Fibroblast of mammary gland (primary cell): ENCODE measurements around the gene TENT4A.

Experiments used
- DNase-seq: peaks from one replicate; pipeline ENCODE4 v3.0.0-alpha.2; 2010; ENCODE audit warnings: low read depth
- H3K4me3 ChIP-seq: 2 replicates; pipeline ENCODE4 v1.5.1; 2011; ENCODE audit warnings: low read depth, mild to moderate bottlenecking, low read length, moderate library complexity; ENCODE audit not compliant: control insufficient read depth
- TF ChIP-seq, protein P1 (sequence below): conservative IDR thresholded peaks from 2 replicates; pipeline ENCODE4 v1.5.1; 2011; ENCODE audit warnings: low read depth, low read length, inconsistent platforms; ENCODE audit not compliant: control insufficient read depth, insufficient read depth

TENT4A gene

DNA sequence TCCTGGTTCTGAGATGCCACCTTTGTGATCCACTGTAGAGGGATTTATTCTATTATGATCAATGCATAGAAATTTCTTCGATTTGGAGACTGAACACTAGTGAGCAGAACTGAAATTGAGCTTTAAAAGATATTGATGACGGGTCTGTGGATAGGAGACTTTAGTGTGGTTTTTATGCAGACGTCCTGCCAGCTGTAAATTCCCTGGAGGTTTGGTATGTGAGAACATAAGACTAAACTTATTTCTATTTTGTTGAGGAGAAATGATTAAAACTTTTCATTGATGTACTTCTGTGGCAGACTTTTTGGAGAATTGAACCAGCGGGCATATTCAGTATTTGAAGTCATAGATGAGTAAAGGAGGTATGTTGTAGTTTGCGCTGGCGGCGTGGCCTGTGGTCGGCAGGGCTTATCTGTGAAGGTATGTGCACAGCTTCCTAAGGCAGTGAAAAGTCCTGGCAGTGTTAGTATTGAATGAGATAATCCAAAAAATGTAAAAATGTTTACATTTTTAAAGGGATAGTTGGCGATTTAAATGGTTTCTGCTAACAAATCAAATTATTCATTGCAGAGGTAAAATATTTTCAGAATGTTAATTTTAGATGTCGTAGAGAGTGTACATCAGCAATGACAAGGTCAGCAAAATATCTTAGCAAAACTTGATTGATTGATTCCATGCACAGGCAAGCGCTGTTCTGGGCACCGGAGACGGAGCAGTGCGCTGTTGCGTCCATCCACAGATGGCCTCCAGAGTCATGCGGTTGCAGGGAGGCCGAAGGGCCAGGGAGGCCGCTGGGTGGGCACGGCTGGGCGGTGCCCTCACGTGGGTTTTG, 20.4 kb downstream of the TENT4A start:
- TF ChIP-seq, protein P1, sequence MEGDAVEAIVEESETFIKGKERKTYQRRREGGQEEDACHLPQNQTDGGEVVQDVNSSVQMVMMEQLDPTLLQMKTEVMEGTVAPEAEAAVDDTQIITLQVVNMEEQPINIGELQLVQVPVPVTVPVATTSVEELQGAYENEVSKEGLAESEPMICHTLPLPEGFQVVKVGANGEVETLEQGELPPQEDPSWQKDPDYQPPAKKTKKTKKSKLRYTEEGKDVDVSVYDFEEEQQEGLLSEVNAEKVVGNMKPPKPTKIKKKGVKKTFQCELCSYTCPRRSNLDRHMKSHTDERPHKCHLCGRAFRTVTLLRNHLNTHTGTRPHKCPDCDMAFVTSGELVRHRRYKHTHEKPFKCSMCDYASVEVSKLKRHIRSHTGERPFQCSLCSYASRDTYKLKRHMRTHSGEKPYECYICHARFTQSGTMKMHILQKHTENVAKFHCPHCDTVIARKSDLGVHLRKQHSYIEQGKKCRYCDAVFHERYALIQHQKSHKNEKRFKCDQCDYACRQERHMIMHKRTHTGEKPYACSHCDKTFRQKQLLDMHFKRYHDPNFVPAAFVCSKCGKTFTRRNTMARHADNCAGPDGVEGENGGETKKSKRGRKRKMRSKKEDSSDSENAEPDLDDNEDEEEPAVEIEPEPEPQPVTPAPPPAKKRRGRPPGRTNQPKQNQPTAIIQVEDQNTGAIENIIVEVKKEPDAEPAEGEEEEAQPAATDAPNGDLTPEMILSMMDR = no peak
- H3K4me3 ChIP-seq = no peak overlapping the region
- DNase-seq = peak; percentile 53

DNA sequence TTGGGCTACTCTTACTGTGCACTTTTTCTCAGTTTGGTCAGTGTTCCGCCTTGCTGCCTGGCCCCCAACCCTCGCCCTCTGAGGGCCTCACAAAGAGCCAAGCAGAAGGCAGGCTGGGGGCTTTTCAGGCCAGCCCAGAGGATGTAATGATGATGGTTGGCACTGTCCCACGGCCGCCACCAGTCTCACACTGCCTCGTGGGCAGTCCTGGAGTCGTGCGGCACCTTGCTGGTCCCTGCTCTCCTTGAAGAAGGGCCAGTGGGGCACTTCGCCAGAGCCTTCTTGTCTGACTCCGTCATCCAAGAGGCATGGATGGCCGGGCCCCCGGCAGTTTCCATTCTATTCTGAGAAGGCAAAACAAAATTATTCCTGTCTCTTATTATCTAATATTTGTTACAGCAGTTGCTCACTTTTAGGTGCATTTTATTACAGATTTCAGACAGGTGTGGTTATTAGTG, 21.0 kb downstream of the TENT4A start:
- TF ChIP-seq, protein P1 = no peak
- H3K4me3 ChIP-seq = no peak overlapping the region
- no peak for DNase-seq

DNA sequence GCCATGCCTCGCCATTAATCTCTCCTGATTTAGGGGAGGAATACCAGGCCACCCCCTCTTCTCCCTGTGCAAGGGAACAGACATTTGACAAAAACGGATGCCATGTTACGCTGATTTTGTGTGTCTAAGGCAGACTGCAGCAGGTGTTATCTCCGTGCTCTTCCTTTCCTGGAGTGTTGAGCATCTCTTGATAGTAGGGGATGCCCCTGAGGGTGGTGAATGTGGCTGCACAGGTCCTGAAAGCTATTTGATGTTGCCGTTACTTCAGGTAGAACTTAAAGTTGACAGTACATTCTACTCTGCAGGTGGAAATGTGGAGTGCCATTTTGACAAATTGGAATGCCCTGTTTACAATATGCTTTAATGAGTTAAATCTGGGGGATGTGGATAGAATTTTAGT, 21.5 kb downstream of the TENT4A start:
- DNase-seq = no peak
- no peak overlapping the region for H3K4me3 ChIP-seq
- TF ChIP-seq, protein P1 = no peak

DNA sequence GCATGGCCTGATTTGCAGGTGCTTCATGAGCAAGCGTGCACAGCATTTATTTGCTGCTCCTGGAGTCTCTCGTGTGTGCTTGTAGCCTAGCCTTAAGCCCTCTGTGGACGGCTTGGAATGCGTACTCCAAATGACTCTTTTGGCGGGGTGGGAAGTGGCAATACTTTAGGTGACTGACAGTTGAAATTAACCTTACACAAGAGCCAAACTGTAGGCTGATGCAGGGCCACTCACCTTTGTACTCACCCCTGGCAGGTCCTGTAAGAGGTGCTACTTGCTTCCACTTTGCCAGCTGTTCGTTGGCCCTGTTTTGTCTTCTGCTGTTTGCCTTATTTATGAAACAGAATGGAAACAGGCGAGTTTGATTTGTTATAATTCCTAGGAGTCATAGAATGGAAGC, 22.9 kb downstream of the TENT4A start:
- TF ChIP-seq, protein P1 = no peak
- DNase-seq = no peak
- H3K4me3 ChIP-seq = no peak overlapping the region

DNA sequence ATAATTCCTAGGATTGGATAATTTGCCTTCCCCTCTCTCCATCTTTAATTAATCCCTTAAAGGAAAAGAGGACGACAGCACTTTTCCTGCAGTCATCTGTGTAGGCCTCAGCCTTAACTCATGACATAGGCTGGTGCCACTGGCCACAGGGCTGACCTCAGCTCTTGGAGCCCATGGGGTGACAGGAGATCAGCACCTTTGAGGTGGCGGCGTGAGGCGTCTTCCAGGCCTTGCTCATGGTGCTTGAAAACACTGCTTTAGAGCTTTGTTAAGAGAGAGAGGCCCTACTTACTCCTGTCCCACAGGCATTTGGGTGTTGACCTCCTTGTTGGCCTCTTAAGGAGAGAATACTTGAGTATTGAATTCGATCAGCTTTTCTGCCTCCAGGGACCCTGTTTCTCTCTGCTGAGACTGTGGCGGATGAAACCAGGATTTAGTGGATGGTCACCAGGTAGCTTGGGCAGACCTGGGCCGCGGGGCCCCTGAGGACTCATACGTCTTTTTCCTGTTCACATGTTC, 23.4 kb downstream of the TENT4A start:
- no peak for DNase-seq
- no peak overlapping the region for H3K4me3 ChIP-seq
- TF ChIP-seq, protein P1 = no peak

DNA sequence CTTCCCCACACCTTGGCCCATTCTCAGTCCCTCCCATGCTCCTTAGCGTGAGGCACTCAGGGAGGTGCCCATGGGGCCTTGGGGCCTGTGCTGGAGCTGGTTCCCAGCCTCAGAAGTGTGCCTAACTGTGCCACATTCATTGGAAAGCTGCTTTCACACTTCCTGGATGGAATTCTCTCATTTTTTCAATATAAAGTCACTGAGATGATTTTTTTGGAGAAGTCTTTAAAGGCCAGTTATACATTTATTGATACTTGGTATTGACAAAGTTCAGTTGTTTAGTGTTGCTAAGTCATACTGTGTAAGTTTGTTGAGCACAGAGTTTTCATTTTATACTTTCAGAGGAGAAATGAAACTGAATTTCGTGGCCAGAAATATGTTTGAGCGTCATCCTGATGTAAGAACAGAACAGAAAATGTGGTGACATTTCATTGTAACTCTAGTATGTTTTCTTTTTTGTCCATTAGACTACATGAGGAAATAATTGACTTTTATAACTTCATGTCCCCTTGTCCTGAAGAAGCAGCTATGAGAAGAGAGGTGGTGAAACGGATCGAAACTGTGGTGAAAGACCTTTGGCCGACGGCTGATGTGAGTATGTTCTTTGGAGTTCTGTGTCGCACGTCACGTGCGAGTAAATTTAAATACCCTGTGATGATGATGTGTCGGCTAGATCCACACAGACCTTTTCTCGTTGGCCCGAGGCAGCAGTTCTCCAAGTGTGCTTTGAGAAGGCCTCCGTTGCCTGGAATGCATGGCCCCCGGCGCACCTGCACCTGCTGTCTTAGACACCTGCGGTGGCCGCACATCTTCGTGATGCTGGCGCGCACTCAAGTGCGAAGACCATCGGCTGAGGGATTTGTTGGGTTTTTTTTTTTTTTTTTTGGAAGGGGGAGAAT, 24.1 kb downstream of the TENT4A start:
- no peak for DNase-seq
- TF ChIP-seq, protein P1 = no peak
- H3K4me3 ChIP-seq = no peak overlapping the region
